GM12801 (cell line): ENCODE results near the gene CDK12.

Experiments used
- CTCF ChIP-seq: IDR thresholded peaks from one replicate; pipeline ENCODE4 v1.5.1; 2011; ENCODE audit warnings: control low read depth; ENCODE audit not compliant: insufficient read length; ENCODE audit errors: extremely low read depth

The CDK12 gene

DNA sequence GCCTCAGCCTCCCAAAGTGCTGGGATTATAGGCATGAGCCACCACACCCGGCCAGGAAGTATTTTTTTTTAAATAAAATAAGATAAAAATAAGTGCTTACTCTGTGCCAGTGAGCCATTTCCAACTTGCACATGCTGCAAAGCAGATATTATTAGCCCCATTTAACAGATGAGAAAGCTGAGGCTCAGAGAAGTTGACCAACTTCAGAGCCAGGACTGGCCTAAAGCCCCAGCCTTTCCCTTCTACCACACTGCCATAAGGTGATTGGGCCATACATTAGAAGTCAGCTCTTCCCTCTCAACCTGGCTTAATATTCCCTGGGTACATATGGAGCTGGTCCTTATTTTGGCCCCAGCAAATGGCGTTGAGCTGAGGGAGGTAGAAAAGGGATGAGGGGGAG is 121.4 kb downstream of the CDK12 start:
- TF ChIP-seq CTCF, result no peak
